Body of pancreas (tissue), 4 donors: ENCODE results near the gene DAB2. TPM values are rescaled to one million over a fixed set of nuclear protein-coding genes. Genes with fewer than 3 reads are reported as not detected.

Experiments used
- ATAC-seq: fragments of 150-250 bp; one replicate; pipeline ENCODE4 v1.9.1; 2016
- DNase-seq, 4 donors: peaks; one replicate each; pipeline ENCODE4 v3.0.0-alpha.2; 2019
- H3K27ac ChIP-seq, 4 donors: fragments of 200-600 bp; sonication (generic); 1 replicate in 3 of 4; 2 replicates in 1 of 4; pipeline versions ENCODE4 v1.5.1 to v1.6.1; 2016 to 2019; ENCODE audit warnings: mild to moderate bottlenecking in 1 of 4, mixed read lengths in 1 of 4, moderate library complexity in 1 of 4
- H3K27me3 ChIP-seq, 2 donors: fragments of 200-600 bp; sonication (generic); one replicate each; pipeline ENCODE4 v1.6.0; 2016; ENCODE audit warnings: mild to moderate bottlenecking in 1 of 2
- H3K36me3 ChIP-seq, 2 donors: fragments of 200-600 bp; sonication (generic); replicated peaks in 1 of 2; 2 replicates each; pipeline ENCODE4 v1.5.1; 2016; ENCODE audit warnings: low read depth in 2 of 2; ENCODE audit not compliant: insufficient read depth in 1 of 2
- H3K4me1 ChIP-seq: fragments of 200-600 bp; sonication (generic); one replicate; pipeline ENCODE4 v1.6.0; 2016
- H3K4me3 ChIP-seq, 2 donors: fragments of 200-600 bp; sonication (generic); 1 replicate in 1 of 2; 2 replicates in 1 of 2; pipeline ENCODE4 v1.5.1; 2016 to 2019
- H3K9me3 ChIP-seq, 3 donors: fragments of 200-600 bp; sonication (generic); 1 replicate in 2 of 3; 2 replicates in 1 of 3; pipeline ENCODE4 v1.5.1; 2016
- CTCF ChIP-seq, 7 experiments: fragments of 450-650 bp in 4 of 7; fragments of 200-600 bp in 3 of 7; sonication (generic) in 3 of 7; IDR thresholded peaks; one replicate each; pipeline ENCODE4 v1.5.1; 2016 to 2019; ENCODE audit warnings: antibody characterized with exemption in 7 of 7
- POLR2A ChIP-seq, 3 donors: fragments of 450-650 bp; IDR thresholded peaks; one replicate each; pipeline ENCODE4 v1.6.1; 2016; ENCODE audit warnings: antibody characterized with exemption in 3 of 3, mild to moderate bottlenecking in 2 of 3
- WGBS, 2 donors: methylation state at CpG; one replicate each; pipeline ENCODE4 v1.1.5; 2017; 5-methylcytosine and 5-hydroxymethylcytosine counted together
- intact Hi-C: fragments of 100-400 bp; cut with DNase I; formaldehyde crosslinking; loops from one replicate; pipeline ENCODE4 v1.15.1; 2023
- total RNA-seq, 2 donors: library from RNA; depleted of rRNA; stranded (reverse); fragments of >200 nt; gene quantifications; one replicate each; pipeline ENCODE4 v1.1.0, GENCODE V29; 2016

DAB2 gene
- total RNA-seq, 2 donors from 2014 or later: 33.9 to 39.4 TPM

DNA sequence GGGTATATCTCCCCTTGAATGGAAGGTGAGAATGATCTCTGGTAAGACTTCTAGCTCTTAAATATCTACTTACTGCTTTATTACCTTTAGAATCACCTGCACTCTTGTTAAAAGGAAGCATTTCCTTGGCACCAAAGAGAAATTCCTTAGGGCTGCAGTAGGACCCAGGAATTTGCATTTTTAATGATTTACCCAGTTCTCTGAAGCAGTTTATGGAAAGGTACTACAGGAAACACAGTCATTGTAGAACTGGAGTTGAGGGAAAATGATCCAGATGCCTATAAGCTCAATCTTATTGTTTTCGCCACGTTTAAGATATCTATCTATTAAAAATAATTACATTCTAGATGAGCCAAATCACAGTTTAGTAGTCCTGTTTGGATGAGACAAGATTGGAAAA lies 51.0 kb downstream of the DAB2 start:
- peaks cover 24% of the 10 kb centered on the region for H3K4me1 ChIP-seq
- peak overlapping the region in 3 of 4 donors; percentile 50 to 72 (median 71) for H3K27ac ChIP-seq
- no peaks in the 10 kb centered on the region for H3K36me3 ChIP-seq
- H3K27me3 ChIP-seq: no peaks in the 10 kb centered on the region
- H3K9me3 ChIP-seq: no peaks in the 10 kb centered on the region
- no peak for DNase-seq
- peak; percentile 83 for ATAC-seq
- 53 to 55% methylated on average over 2 of the region's 2 CpGs for WGBS, 2 donors
- TF ChIP-seq CTCF (IDR thresholded peaks at IDR 0.05) (no peak), POLR2A (IDR thresholded peaks at IDR 0.05) (peak in 2 of 3 donors; percentile 17 to 31)
- H3K4me3 ChIP-seq: no peak overlapping the region
- intact Hi-C loops: no loop called here

- Histone ChIP-seq H3K27ac (peak overlapping the region in 2 of 4 donors; percentile 5 to 45), H3K4me1 (peaks cover 24% of the 10 kb centered on the region), H3K4me3 (no peak overlapping the region), H3K27me3 (no peaks in the 10 kb centered on the region), H3K9me3 (no peaks in the 10 kb centered on the region), H3K36me3 (no peaks in the 10 kb centered on the region)
- DNase-seq (no peak), ATAC-seq (no peak)
- WGBS, 2 donors: 46 to 55% methylated on average over 3 of the region's 3 CpGs
- TF ChIP-seq POLR2A (IDR thresholded peaks at IDR 0.05): no peak
- TF ChIP-seq CTCF (IDR thresholded peaks at IDR 0.05): no peak
- intact Hi-C loops: no loop called here
Measured at GRCh38 chr5:39371367-39371635, 53.5 kb downstream of the DAB2 start.

DNA sequence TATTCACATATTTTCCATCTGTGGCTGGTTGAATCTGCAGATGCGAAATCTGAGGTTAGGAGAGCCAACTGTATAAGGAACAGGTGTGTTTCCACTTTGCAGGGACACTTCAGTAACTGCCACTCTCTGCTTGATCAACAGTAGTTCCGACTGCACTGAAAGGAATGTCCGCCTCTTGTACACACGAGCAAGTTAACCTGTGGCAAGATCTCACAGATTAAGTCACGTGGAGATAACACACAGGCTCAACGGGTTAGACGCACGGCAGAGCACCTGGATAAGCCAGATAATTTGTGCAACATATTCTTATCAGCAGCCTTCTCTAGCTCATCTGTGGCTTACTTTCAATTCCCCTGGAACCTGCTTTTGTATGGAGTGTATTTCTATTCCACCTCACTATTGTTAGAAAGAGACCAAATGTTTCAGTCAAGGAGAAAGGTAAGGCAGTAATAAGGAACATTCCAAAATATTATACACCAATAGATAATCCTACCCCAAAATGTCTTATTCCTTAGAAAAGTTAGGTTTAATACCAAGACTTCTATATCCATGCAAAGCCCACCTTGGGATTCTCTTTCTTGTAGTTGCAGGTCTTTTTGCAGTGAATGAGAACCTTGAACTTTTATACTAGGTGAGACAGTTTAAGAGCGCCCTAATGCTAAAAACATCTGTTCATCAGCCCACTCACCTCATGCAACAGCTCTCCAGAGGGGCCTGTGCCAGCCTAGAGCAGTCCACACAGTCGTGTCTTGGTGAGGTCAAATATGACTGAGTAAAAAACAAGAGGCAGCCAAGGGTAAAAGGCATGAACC lies 54.0 kb downstream of the DAB2 start:
- DNase-seq: peak; percentile 19 to 54 (median 42)
- Histone ChIP-seq H3K27ac (peak overlapping the region in 2 of 4 donors; percentile 5 to 45), H3K36me3 (no peaks in the 10 kb centered on the region), H3K27me3 (no peaks in the 10 kb centered on the region), H3K4me1 (peaks cover 24% of the 10 kb centered on the region), H3K4me3 (no peak overlapping the region), H3K9me3 (no peaks in the 10 kb centered on the region)
- peak; percentile 80 for ATAC-seq
- TF ChIP-seq CTCF (IDR thresholded peaks at IDR 0.05) (no peak), POLR2A (IDR thresholded peaks at IDR 0.05) (no peak)
- WGBS, 2 donors: 20 to 23% methylated on average over 10 of the region's 10 CpGs
- intact Hi-C loops: no loop called here

GRCh38 chr5:39369123-39369815 lies 55.5 kb downstream of the DAB2 start:
- DNase-seq (no peak), ATAC-seq (no peak)
- H3K27me3 ChIP-seq: no peaks in the 10 kb centered on the region
- TF ChIP-seq CTCF (IDR thresholded peaks at IDR 0.05) (no peak), POLR2A (IDR thresholded peaks at IDR 0.05) (no peak)
- no peak overlapping the region for H3K27ac ChIP-seq
- peaks cover 18% of the 10 kb centered on the region for H3K4me1 ChIP-seq
- H3K9me3 ChIP-seq: no peaks in the 10 kb centered on the region
- no peak overlapping the region for H3K4me3 ChIP-seq
- intact Hi-C loops: no loop called here
- H3K36me3 ChIP-seq: no peaks in the 10 kb centered on the region
- 71 to 72% methylated on average over 5 of the region's 5 CpGs for whole genome bisulfite sequencing, 2 donors
